Cardiac ventricle fibroblast (primary cell): ENCODE measurements around the gene NUDT9. TPM values are rescaled to one million over a fixed set of nuclear protein-coding genes. Genes with fewer than 3 reads are reported as not detected.

Experiments used
- total RNA-seq: library from RNA; depleted of rRNA; stranded (reverse); fragments of >200 nt; gene quantifications from 2 replicates; pipeline ENCODE4 v1.2.3, GENCODE V29; 2015

Gene NUDT9, protein sequence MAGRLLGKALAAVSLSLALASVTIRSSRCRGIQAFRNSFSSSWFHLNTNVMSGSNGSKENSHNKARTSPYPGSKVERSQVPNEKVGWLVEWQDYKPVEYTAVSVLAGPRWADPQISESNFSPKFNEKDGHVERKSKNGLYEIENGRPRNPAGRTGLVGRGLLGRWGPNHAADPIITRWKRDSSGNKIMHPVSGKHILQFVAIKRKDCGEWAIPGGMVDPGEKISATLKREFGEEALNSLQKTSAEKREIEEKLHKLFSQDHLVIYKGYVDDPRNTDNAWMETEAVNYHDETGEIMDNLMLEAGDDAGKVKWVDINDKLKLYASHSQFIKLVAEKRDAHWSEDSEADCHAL
- 17.5 and 19.2 TPM in 2 replicates for total RNA-seq

GRCh38 chr4:87422104-87423052 is at the start of gene NUDT9:
TSS of gene NUDT9 (plus strand) at chr4:87422573. CDS start at chr4:87422906, 333 bp downstream.

DNA sequence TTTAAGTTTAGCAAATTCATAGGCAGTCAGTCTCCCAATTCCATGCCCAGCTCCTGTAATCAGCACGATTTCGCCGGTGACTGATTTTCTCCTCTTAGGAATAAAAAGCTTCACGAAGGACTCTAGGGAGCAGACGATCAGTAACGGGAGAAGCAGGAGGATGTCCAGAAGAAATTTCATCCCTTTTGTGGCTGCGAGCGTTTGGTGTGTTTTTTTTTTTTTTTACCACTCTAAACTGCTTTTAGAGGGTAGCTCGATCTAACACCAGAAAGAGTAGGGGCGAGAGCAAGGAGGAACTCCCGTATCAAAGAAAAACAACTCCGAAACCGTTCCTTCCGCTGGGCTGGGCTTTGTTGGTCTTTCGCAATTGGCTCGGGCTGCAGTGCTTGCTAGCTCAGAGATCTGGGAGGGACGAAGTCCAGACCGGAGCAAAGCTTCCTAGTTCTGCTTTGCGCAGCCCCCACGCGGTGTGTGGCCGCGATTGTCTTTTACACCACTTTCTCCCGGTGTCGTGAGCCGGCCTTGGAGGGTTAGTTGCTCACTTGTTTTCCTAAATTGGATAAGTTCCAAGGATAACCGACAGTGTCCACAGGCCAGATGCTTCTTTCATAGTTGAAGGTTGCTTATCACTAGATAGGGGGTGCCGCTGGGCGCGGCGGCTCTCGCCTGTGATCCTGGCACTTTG is 31.3 kb upstream of the NUDT9 start, which contains the start of gene HSD17B11:
HSD17B11 (minus strand) TSS at position 298 of the 685 bp plus-strand sequence; CDS start at position 180, 118 bp downstream.

Other genes starting within 250 kb of the NUDT9 start
- gene KLHL8, start 202.0 kb upstream of the NUDT9 start, total RNA-seq, result 6.2 and 8.3 TPM in 2 replicates
- not detected in 2 replicates for gene HSD17B13, start 99.7 kb upstream of the NUDT9 start, total RNA-seq
- 29.8 and 49.3 TPM in 2 replicates for gene HSD17B11, start 31.4 kb upstream of the NUDT9 start, total RNA-seq
- 208 and 218 TPM in 2 replicates for gene SPARCL1, start 106.8 kb downstream of the NUDT9 start, total RNA-seq
- not detected in 2 replicates for gene DSPP, start 186.0 kb downstream of the NUDT9 start, total RNA-seq
- not detected in 2 replicates for gene DMP1, start 227.7 kb downstream of the NUDT9 start, total RNA-seq